HepG2 (cell line): ENCODE measurements around the gene POLR1H. TPM values are rescaled to one million over a fixed set of nuclear protein-coding genes. Genes with fewer than 3 reads are reported as not detected.

Source experiments
- CHD2 ChIP-seq: IDR thresholded peaks from 2 replicates; pipeline ENCODE4 v1.6.1; 2011; ENCODE audit warnings: low read depth, low read length, improper control_type of control experiment
- IRF2 ChIP-seq: IDR thresholded peaks from 2 replicates; pipeline ENCODE4 v1.6.1; 2018; ENCODE audit warnings: missing genetic modification reagents, missing compliant biosample characterization
- MTA3 ChIP-seq: sonication (generic); formaldehyde crosslinking; IDR thresholded peaks from 2 replicates; pipeline ENCODE4 v1.4.0; 2020; ENCODE audit warnings: missing genetic modification reagents
- MYNN ChIP-seq: sonication (generic); formaldehyde crosslinking; IDR thresholded peaks from 2 replicates; pipeline ENCODE4 v1.4.0; 2020; ENCODE audit warnings: mild to moderate bottlenecking, low read depth, missing genetic modification reagents
- PAWR ChIP-seq: sonication (generic); formaldehyde crosslinking; IDR thresholded peaks from 2 replicates; pipeline ENCODE4 v1.4.0; 2020; ENCODE audit warnings: missing genetic modification reagents, mild to moderate bottlenecking, borderline replicate concordance
- SAFB2 ChIP-seq: sonication (generic); formaldehyde crosslinking; IDR thresholded peaks from 2 replicates; pipeline ENCODE4 v1.5.1; 2020; ENCODE audit warnings: missing genetic modification reagents, low read depth, mild to moderate bottlenecking, borderline replicate concordance
- SMAD1 ChIP-seq: sonication (generic); formaldehyde crosslinking; IDR thresholded peaks from 2 replicates; pipeline ENCODE4 v1.4.0; 2020; ENCODE audit warnings: missing genetic modification reagents, low read depth, mild to moderate bottlenecking, borderline replicate concordance
- ZBTB20 ChIP-seq: sonication (generic); formaldehyde crosslinking; IDR thresholded peaks from 2 replicates; pipeline ENCODE4 v1.8.1; 2023; ENCODE audit warnings: missing genetic modification reagents, low read depth, mild to moderate bottlenecking, borderline replicate concordance
- ZBTB8A ChIP-seq: sonication (generic); formaldehyde crosslinking; IDR thresholded peaks from 2 replicates; pipeline ENCODE4 v1.4.0; 2020; ENCODE audit warnings: mild to moderate bottlenecking, low read depth, missing genetic modification reagents, borderline replicate concordance
- ZNF598 ChIP-seq: sonication (generic); formaldehyde crosslinking; IDR thresholded peaks from 2 replicates; pipeline ENCODE4 v1.5.1; 2020; ENCODE audit warnings: mild to moderate bottlenecking, missing genetic modification reagents, borderline replicate concordance
- polyA plus RNA-seq, 8 experiments: library from polyadenylated mRNA; depleted of rRNA in 3 of 8; stranded (reverse) in 7 of 8; unstranded in 1 of 8; fragments of >200 nt; fragmentation: Illumina TruSeq in 4 of 8; extraction: Trizol in 4 of 8; gene quantifications; 2 replicates each; pipeline versions ENCODE4 v1.2.1 to v1.2.3, GENCODE V29; 2011 to 2016; ENCODE audit warnings: low read depth in 4 of 8, missing spikeins in 1 of 8, mixed read lengths in 1 of 8; ENCODE audit not compliant: insufficient read depth in 1 of 8
- total RNA-seq, 5 experiments: library from RNA; depleted of rRNA; stranded (reverse); fragments of >200 nt; fragmentation: Illumina TruSeq; extraction: Trizol; gene quantifications; 2 replicates each; pipeline ENCODE4 v1.2.3, GENCODE V29; 2016; ENCODE audit warnings: low read depth in 1 of 5
- TF ChIP-seq, protein P1 (sequence below), 2 experiments: sonication (generic) in 1 of 2; formaldehyde crosslinking in 1 of 2; IDR thresholded peaks; 2 replicates each; pipeline versions ENCODE4 v1.6.1 to v1.9.0; 2014 to 2022; ENCODE audit warnings: antibody characterized with exemption in 1 of 2, borderline replicate concordance in 1 of 2, inconsistent platforms in 1 of 2, low read depth in 1 of 2, missing genetic modification reagents in 1 of 2
- TF ChIP-seq, protein P2 (sequence below): sonication (generic); formaldehyde crosslinking; IDR thresholded peaks from 2 replicates; pipeline ENCODE4 v1.4.0; 2020; ENCODE audit warnings: missing genetic modification reagents
- TF ChIP-seq, protein P3 (sequence below): IDR thresholded peaks from 2 replicates; pipeline ENCODE4 v1.6.1; 2018; ENCODE audit warnings: missing genetic modification reagents
- TF ChIP-seq, protein P4 (sequence below): IDR thresholded peaks from 2 replicates; pipeline ENCODE4 v1.6.1; 2012; ENCODE audit warnings: low read length, improper control_type of control experiment

Gene POLR1H
- total and polyA plus RNA-seq, 2 of the 13 experiments (the other 11 are each of a cell fraction or from before 2014, with no cell fraction given), result 61.4 to 79.8 TPM

DNA sequence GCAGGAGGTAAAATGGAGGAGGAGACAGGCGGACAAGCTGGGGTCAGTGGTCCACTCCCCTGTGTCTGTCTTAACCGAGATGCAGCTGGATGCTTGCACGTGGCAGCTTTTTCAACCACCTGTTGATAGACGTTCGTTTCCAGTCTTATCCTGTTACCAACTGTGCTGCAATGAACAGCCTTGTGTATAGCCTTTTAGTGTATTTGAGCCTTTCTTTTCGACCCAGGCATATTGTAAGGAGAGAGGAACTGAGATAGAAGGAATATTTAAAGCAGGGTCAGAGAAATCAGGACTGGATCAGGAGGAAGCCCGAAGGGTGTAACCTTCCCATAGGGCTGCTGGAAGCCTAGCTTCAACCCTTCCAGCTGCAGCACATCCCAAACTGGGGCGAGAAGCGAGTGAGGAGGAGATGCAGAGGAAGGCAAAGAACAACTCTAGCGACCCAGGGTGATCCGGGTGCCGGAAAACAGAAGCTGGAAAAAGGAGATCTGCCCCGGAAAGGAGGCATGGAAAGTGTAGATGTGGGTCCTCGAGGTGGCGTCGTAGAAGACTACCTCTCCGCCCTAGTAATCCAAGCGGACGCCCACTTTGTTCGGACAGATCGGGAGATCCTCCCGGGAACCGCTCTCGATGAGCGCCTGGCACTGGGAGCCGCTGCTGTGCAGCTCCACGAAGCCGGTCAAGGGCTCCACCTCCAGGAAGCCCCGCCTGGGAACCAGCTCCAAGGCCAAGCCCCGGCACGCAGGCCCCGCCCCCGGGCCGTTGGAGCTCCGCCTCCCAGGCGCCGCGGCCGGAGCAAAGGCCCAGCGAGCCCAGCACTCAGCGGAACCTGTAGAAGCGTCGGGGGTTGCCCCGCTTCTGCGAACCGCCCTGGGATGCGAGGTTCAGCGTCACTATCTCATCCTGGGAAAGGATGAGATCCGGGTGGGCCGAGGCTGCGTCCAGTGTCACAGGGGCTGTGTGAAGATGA is 40.7 kb downstream of the POLR1H start (continued):
- TF ChIP-seq, protein P1, sequence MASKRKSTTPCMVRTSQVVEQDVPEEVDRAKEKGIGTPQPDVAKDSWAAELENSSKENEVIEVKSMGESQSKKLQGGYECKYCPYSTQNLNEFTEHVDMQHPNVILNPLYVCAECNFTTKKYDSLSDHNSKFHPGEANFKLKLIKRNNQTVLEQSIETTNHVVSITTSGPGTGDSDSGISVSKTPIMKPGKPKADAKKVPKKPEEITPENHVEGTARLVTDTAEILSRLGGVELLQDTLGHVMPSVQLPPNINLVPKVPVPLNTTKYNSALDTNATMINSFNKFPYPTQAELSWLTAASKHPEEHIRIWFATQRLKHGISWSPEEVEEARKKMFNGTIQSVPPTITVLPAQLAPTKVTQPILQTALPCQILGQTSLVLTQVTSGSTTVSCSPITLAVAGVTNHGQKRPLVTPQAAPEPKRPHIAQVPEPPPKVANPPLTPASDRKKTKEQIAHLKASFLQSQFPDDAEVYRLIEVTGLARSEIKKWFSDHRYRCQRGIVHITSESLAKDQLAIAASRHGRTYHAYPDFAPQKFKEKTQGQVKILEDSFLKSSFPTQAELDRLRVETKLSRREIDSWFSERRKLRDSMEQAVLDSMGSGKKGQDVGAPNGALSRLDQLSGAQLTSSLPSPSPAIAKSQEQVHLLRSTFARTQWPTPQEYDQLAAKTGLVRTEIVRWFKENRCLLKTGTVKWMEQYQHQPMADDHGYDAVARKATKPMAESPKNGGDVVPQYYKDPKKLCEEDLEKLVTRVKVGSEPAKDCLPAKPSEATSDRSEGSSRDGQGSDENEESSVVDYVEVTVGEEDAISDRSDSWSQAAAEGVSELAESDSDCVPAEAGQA (IDR thresholded peaks at IDR 0.05; ENCODE audit: low read depth), result peak; percentile 71; the same call in 1 of the 2 replicates
- TF ChIP-seq, protein P1 (CRISPR knock-in tag; IDR thresholded peaks at IDR 0.05; ENCODE audit: borderline replicate concordance), result no peak
- TF ChIP-seq ZBTB20 (CRISPR knock-in tag) (no peak; the same call in 1 of the 2 replicates), MTA3 (no peak), PAWR (CRISPR knock-in tag) (no peak), CHD2 (no peak), MYNN (CRISPR knock-in tag) (0 out of 2 replicates have a peak, but pooled peaks have one; percentile 11), SMAD1 (peak; percentile 77; the same call in 1 of the 2 replicates), IRF2 (CRISPR knock-in tag) (peak; percentile 84), ZBTB8A (CRISPR knock-in tag) (no peak), ZNF598 (CRISPR knock-in tag) (no peak), SAFB2 (CRISPR knock-in tag) (peak; percentile 90)
- TF ChIP-seq, protein P2, sequence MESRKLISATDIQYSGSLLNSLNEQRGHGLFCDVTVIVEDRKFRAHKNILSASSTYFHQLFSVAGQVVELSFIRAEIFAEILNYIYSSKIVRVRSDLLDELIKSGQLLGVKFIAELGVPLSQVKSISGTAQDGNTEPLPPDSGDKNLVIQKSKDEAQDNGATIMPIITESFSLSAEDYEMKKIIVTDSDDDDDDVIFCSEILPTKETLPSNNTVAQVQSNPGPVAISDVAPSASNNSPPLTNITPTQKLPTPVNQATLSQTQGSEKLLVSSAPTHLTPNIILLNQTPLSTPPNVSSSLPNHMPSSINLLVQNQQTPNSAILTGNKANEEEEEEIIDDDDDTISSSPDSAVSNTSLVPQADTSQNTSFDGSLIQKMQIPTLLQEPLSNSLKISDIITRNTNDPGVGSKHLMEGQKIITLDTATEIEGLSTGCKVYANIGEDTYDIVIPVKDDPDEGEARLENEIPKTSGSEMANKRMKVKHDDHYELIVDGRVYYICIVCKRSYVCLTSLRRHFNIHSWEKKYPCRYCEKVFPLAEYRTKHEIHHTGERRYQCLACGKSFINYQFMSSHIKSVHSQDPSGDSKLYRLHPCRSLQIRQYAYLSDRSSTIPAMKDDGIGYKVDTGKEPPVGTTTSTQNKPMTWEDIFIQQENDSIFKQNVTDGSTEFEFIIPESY (CRISPR knock-in tag), result 0 out of 2 replicates have a peak, but pooled peaks have one; percentile 41
- TF ChIP-seq, protein P3, sequence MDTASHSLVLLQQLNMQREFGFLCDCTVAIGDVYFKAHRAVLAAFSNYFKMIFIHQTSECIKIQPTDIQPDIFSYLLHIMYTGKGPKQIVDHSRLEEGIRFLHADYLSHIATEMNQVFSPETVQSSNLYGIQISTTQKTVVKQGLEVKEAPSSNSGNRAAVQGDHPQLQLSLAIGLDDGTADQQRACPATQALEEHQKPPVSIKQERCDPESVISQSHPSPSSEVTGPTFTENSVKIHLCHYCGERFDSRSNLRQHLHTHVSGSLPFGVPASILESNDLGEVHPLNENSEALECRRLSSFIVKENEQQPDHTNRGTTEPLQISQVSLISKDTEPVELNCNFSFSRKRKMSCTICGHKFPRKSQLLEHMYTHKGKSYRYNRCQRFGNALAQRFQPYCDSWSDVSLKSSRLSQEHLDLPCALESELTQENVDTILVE (CRISPR knock-in tag), result peak; percentile 66; the same call in 1 of the 2 replicates
- TF ChIP-seq, protein P4, sequence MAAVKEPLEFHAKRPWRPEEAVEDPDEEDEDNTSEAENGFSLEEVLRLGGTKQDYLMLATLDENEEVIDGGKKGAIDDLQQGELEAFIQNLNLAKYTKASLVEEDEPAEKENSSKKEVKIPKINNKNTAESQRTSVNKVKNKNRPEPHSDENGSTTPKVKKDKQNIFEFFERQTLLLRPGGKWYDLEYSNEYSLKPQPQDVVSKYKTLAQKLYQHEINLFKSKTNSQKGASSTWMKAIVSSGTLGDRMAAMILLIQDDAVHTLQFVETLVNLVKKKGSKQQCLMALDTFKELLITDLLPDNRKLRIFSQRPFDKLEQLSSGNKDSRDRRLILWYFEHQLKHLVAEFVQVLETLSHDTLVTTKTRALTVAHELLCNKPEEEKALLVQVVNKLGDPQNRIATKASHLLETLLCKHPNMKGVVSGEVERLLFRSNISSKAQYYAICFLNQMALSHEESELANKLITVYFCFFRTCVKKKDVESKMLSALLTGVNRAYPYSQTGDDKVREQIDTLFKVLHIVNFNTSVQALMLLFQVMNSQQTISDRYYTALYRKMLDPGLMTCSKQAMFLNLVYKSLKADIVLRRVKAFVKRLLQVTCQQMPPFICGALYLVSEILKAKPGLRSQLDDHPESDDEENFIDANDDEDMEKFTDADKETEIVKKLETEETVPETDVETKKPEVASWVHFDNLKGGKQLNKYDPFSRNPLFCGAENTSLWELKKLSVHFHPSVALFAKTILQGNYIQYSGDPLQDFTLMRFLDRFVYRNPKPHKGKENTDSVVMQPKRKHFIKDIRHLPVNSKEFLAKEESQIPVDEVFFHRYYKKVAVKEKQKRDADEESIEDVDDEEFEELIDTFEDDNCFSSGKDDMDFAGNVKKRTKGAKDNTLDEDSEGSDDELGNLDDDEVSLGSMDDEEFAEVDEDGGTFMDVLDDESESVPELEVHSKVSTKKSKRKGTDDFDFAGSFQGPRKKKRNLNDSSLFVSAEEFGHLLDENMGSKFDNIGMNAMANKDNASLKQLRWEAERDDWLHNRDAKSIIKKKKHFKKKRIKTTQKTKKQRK, result no peak
